Psoas muscle (tissue), 8 donors: ENCODE results near the gene RNF215. TPM values are rescaled to one million over a fixed set of nuclear protein-coding genes. Genes with fewer than 3 reads are reported as not detected.

Experiments
- ATAC-seq, 4 donors: fragments of 200-7000 bp; cut with Tn5 transposase; one replicate each; pipeline ENCODE4 v1.9.1; 2020; ENCODE audit warnings: moderate library complexity in 3 of 4, mild to moderate bottlenecking in 2 of 4
- DNase-seq, 2 donors: peaks; one replicate each; pipeline ENCODE4 v3.0.0-alpha.2; 2020
- H3K27ac ChIP-seq: fragments of 200-600 bp; one replicate; pipeline ENCODE4 v1.8.0; 2022
- H3K27me3 ChIP-seq, 3 donors: fragments of 200-600 bp in 1 of 3; one replicate each; pipeline versions ENCODE4 v1.6.1 to v1.8.0; 2013 to 2022; ENCODE audit warnings: low read length in 2 of 3, mild to moderate bottlenecking in 2 of 3, moderate library complexity in 1 of 3; ENCODE audit not compliant: insufficient read depth in 3 of 3
- H3K36me3 ChIP-seq, 2 donors: fragments of 200-600 bp in 1 of 2; one replicate each; pipeline versions ENCODE4 v1.6.1 to v1.8.0; 2013 to 2022; ENCODE audit warnings: low read depth in 1 of 2, mild to moderate bottlenecking in 1 of 2, moderate library complexity in 1 of 2; ENCODE audit not compliant: insufficient read depth in 1 of 2
- H3K4me1 ChIP-seq: fragments of 200-600 bp; one replicate; pipeline ENCODE4 v1.8.0; 2022
- H3K4me3 ChIP-seq: fragments of 200-600 bp; one replicate; pipeline ENCODE4 v1.8.0; 2022; ENCODE audit warnings: mild to moderate bottlenecking
- H3K9me3 ChIP-seq: fragments of 200-600 bp; one replicate; pipeline ENCODE4 v1.8.0; 2022
- WGBS, 3 donors: extraction: QIAGEN DNeasy Blood & Tissue Kit; methylation state at CpG; one replicate each; pipeline versions ENCODE4 v1.1.6 to v1.1.7; 2013; 5-methylcytosine and 5-hydroxymethylcytosine counted together
- intact Hi-C, 2 donors: fragments of 100-400 bp; cut with DNase I; formaldehyde crosslinking; loops; one replicate each; pipeline versions ENCODE4 v1.11.0 to v1.14.2; 2022
- polyA plus RNA-seq, 3 donors: library from polyadenylated mRNA; stranded (reverse); fragments of 200-250 nt; gene quantifications; one replicate each; pipeline ENCODE4 v1.2.3, GENCODE V29; 2013
- total RNA-seq, 4 donors: library from RNA; stranded (reverse); fragmentation: NEBNext Ultra II Directional in 2 of 4; extraction: Animal tissue kit (Norgen Biotek cat#: 25700) in 2 of 4; gene quantifications; one replicate each; pipeline versions ENCODE4 v1.2.1 to v1.2.4, GENCODE V29; 2021 to 2023
- TF ChIP-seq, protein P1 (sequence below): fragments of 200-600 bp; IDR thresholded peaks from one replicate; pipeline ENCODE4 v1.8.0; 2022; ENCODE audit warnings: antibody characterized with exemption
- donor health status: healthy with polysubstance abuse.
- donor health status: DM: no; HTN: no; CAD: no; lungs with moderate emphysema.
- donor health status: Bipolar disorder and iron deficiency.
- donor health status: healthy.
- donor health status: DM: yes; HTN: yes; CAD: no.
- donor health status: DM: no; HTN: no; CAD: no.
- donor health status: DM: no; HTN: no; CAD: no.
- donor health status: DM: yes; HTN: yes; CAD: no.

The RNF215 gene
- total and polyA plus RNA-seq, 7 donors = 5.7 to 13.8 (median 8.8) TPM

DNA sequence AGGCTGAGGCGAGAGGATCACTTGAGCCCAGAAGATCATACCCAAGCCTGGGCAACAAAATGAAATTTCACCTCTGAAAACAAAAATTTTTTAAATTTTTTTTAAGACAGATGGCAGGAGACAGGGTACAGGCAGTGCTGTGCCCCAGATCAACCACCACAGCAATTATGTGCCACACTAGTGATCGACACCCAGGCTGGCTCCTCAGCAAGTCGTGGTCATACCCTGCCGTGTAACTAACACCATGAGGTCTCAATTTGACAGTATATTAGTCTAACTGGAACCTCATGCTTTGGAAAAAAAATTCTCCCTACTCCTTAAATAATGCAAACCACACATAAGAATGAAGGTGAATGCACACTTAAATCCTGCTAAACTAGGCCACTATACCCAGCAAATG lies 38.8 kb downstream of the RNF215 start:
- DNase-seq = no peak
- Histone ChIP-seq H3K27me3 (no peaks in the 10 kb centered on the region), H3K27ac (no peak overlapping the region), H3K9me3 (no peaks in the 10 kb centered on the region), H3K4me3 (no peak overlapping the region), H3K4me1 (peaks cover 5% of the 10 kb centered on the region), H3K36me3 (peaks cover 18 to 98% of the 10 kb centered on the region in 2 donors)
- WGBS, 3 donors = 72 to 80% (median 73%) methylated on average over 4 of the region's 4 CpGs
- TF ChIP-seq, protein P1, sequence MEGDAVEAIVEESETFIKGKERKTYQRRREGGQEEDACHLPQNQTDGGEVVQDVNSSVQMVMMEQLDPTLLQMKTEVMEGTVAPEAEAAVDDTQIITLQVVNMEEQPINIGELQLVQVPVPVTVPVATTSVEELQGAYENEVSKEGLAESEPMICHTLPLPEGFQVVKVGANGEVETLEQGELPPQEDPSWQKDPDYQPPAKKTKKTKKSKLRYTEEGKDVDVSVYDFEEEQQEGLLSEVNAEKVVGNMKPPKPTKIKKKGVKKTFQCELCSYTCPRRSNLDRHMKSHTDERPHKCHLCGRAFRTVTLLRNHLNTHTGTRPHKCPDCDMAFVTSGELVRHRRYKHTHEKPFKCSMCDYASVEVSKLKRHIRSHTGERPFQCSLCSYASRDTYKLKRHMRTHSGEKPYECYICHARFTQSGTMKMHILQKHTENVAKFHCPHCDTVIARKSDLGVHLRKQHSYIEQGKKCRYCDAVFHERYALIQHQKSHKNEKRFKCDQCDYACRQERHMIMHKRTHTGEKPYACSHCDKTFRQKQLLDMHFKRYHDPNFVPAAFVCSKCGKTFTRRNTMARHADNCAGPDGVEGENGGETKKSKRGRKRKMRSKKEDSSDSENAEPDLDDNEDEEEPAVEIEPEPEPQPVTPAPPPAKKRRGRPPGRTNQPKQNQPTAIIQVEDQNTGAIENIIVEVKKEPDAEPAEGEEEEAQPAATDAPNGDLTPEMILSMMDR = no peak
- intact Hi-C loops = no loop called here
- no peak for ATAC-seq

DNA sequence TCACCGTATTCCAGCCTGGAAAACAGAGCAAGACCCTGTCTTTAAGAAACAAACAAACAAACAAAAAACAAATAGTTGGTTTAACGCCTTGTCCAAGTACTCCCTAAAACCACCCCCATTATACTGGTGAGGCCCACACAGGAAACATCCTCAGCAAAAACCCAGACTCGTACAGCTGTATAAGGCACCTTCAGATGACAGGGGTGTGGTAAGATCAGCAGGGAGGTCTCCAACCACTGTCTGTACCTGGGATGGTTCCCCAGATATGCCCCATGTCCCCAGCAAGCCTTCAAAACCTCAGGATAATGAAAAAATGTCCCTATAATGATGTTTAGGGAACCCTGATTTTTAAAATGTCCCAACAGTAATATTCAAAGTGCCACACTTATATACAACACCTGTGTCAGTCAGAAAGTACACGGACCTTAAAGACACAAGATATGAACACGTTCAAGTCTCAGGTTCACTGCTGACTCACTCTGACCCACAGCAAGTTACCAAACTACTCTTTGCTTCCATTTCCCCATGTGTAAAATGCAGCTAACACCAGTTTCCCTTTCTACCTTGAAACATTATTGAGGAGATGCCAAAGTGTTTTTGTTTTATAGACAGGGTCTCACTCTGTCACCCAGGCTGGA lies 39.8 kb downstream of the RNF215 start:
- 74 to 78% (median 75%) methylated on average over 5 of the region's 5 CpGs for WGBS, 3 donors

DNA sequence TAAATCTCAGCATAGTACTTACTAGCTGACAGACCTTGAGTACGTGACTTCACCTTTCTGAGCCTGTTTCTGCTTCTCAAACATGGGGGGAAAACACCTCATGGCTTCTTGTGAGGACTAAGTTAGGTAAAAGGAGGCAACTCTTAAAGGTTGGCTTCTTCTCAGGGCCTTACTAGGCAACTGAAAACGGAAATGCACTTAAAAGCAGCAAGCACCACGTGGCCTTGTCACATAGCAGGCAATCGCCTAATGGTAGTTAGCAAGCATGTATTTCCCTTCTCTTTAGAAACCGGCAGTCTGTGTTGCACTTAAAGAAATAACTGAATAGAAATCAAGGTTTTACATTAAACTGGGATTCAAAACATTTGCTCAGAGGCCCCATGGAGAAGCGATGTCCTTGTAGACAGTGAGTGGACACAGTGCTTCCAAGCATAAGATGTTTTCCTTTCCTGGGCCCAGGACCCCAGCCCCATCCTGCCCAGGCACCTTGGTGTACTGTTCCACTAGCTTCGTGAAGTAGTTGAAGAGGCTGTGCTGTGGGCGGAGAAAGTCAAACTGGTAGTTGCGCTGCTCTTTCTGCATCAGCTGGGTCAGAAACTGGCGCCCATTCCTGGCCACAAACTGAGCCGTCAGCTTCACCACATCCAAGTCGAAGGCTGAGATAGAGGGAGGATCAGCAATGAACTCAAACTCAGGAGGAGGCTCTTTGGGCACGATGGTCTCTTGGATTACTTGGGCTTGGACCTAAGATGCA lies 42.6 kb downstream of the RNF215 start:
- DNase-seq (no peak), ATAC-seq (no peak)
- intact Hi-C loops = no loop called here
- no peak overlapping the region for H3K27ac ChIP-seq
- H3K36me3 ChIP-seq = peaks cover 41 to 100% of the 10 kb centered on the region in 2 donors
- no peaks in the 10 kb centered on the region for H3K27me3 ChIP-seq
- no peaks in the 10 kb centered on the region for H3K9me3 ChIP-seq
- H3K4me1 ChIP-seq = peaks cover 23% of the 10 kb centered on the region
- H3K4me3 ChIP-seq = no peak overlapping the region
- TF ChIP-seq, protein P1 = no peak
- WGBS, 3 donors = 93 to 96% (median 95%) methylated on average over 13 of the region's 13 CpGs

More for the DNA sequence above, 39.8 kb downstream of the RNF215 start:
- Histone ChIP-seq H3K27me3 (no peaks in the 10 kb centered on the region), H3K4me3 (no peak overlapping the region), H3K9me3 (no peaks in the 10 kb centered on the region), H3K27ac (no peak overlapping the region), H3K36me3 (peaks cover 25 to 100% of the 10 kb centered on the region in 2 donors), H3K4me1 (peaks cover 5% of the 10 kb centered on the region)
- intact Hi-C loops = no loop called here
- TF ChIP-seq, protein P1 = no peak
- ATAC-seq (no peak), DNase-seq (no peak)

DNA sequence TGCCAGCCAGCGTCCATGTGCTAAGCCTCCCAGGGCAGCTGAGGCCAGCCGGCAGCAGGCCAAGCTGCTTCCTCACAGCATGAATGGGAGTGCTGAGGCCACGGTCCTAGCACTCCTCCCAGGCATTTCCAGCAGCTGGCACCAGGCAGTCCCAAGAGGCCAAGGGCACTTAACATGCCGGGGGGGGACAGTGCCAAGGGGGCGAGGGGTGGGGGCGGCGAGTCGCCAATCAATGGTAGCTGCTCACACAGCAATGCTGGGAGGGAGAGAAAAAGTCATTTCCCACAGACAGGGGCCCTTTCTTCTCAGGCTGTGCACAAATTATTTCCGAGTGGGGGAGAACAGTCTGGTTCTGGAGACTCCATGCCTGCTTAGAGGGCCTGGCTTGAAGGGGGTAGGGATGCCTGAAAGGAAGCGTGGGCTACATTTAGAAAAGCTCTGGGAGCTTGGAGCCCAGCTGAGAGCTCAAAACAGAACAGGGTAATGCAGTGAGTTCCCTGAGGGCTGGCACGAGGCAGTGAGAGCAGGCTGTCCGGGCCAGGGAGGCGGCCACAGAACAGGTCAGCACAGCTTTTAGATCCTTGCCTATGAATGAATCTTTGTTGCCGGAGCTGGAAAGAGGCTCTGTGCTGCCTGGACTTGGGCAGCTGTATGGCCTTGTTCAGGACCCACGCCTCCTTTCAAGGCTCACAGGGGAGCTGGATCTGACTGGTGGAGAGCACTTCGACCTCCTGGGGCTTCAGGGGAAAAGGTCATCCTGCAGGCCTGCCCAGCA lies 46.1 kb downstream of the RNF215 start:
- Histone ChIP-seq H3K27me3 (no peaks in the 10 kb centered on the region), H3K9me3 (no peaks in the 10 kb centered on the region), H3K36me3 (peaks cover 42 to 100% of the 10 kb centered on the region in 2 donors), H3K4me1 (peaks cover 30% of the 10 kb centered on the region), H3K27ac (peak overlapping the region; percentile 58), H3K4me3 (no peak overlapping the region)
- DNase-seq (peak; percentile 64 to 90), ATAC-seq (peak; percentile 82 to 91 (median 88))
- WGBS, 3 donors = 31 to 37% (median 32%) methylated on average over 15 to 16 of the region's 16 CpGs
- intact Hi-C loops = no loop called here
- TF ChIP-seq, protein P1 = no peak
